ENCODE data around the gene HERC4.

The HERC4 gene, protein sequence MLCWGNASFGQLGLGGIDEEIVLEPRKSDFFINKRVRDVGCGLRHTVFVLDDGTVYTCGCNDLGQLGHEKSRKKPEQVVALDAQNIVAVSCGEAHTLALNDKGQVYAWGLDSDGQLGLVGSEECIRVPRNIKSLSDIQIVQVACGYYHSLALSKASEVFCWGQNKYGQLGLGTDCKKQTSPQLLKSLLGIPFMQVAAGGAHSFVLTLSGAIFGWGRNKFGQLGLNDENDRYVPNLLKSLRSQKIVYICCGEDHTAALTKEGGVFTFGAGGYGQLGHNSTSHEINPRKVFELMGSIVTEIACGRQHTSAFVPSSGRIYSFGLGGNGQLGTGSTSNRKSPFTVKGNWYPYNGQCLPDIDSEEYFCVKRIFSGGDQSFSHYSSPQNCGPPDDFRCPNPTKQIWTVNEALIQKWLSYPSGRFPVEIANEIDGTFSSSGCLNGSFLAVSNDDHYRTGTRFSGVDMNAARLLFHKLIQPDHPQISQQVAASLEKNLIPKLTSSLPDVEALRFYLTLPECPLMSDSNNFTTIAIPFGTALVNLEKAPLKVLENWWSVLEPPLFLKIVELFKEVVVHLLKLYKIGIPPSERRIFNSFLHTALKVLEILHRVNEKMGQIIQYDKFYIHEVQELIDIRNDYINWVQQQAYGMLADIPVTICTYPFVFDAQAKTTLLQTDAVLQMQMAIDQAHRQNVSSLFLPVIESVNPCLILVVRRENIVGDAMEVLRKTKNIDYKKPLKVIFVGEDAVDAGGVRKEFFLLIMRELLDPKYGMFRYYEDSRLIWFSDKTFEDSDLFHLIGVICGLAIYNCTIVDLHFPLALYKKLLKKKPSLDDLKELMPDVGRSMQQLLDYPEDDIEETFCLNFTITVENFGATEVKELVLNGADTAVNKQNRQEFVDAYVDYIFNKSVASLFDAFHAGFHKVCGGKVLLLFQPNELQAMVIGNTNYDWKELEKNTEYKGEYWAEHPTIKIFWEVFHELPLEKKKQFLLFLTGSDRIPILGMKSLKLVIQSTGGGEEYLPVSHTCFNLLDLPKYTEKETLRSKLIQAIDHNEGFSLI

GRCh38 chr10:68074775-68075549, at the start of gene HERC4:
Gene HERC4 (minus strand): TSS chr10:68075283. CDS start chr10:68073108, 2,175 bp downstream.
- peak; percentile 90 for DNase-seq

- no peak for DNase-seq
Measured at GRCh38 chr10:68124718-68125117, 49.6 kb upstream of the HERC4 start.

DNA sequence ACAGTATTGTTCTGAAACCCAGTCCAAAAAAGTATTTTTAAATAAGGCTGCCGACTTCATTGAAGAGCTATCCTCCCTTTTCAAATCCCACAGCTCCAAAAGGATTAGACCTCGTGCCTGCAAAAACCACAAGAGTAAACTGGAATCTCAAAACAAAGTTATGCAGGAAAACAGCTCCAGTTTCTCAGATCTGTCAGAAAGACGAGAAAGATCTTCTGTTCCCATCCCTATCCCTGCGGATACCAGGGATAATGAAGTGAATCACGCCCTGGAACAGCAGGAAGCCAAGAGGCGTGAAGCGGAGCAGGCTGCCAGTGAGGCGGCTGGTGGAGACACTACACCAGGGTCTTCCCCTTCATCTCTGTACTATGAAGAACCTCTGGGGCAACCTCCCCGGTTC, 46.8 kb upstream of the HERC4 start:
- DNase-seq: peak; percentile 4

DNA sequence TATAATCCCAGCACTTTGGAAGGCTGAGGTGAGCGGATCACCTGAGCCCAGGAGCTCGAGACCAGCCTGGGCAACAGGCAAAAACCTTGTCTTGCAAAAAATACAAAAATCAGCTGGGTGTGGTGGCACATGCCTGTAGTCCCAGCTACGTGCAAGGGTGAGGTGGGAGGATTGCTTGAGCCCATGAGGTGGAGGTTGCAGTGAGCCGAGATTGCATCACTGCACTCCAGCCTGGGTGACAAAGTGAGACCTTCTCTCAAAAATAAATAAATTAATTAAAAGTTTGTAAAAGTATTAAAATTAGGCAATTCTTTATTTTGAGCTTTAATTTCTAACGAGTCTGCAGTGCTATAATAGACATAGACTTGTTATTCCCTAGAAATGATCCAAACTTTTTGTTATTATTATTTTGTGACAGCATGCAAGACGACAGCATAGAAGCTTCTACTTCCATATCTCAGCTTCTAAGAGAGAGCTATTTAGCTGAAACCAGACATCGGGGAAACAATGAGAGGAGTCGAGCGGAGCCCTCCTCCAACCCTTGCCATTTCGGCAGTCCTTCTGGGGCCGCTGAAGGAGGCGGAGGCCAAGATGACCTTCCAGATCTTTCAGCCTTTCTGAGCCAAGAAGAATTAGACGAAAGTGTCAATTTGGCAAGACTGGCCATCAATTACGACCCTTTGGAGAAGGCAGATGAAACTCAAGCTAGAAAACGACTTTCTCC, 46.1 kb upstream of the HERC4 start:
- no peak for DNase-seq

DNA sequence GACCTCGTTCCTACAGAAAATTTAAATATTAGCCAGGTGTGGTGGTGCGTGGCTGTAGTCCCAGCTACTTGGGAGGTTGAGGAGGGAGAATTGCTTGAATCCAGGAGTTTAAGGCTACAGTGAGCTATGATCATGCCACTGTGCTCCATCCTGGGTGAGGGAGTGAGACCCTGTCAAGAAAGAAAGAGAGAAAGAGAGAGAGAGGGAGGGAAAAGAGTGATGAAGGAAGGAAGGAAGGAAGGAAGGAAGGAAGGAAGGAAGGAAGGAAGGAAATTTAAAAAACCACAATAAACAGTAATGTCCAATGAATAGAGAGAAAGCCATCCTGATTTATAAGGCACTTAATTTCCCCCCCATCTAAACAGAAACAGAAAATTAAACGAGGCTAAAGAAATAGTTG, 43.6 kb upstream of the HERC4 start:
- no peak for DNase-seq

DNA sequence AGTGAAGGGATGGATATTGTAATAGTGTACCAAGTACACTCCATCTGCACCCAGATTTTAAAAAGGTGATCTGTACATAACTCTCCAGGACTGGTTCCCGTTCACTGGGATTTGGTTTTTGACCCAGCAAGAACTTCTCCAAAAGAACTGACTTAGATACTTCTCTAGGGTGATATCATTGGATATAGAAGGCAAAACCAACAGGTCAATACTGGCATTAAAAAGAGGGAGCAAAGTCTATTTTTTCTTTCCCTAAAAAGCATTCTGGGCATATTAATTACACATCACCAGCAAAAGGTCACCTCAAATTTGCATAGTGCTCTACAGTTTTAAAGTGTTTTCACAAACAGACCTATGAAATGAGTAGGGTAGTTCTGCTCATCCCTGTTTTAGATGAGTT, 37.8 kb upstream of the HERC4 start:
- no peak for DNase-seq

- peak; percentile 0 for DNase-seq
Measured at GRCh38 chr10:68111584-68111983, 36.5 kb upstream of the HERC4 start.

- DNase-seq: no peak
Measured at GRCh38 chr10:68110027-68110426, 34.9 kb upstream of the HERC4 start.

- DNase-seq: no peak
Measured at GRCh38 chr10:68109331-68109730, 34.2 kb upstream of the HERC4 start, which contains the start of gene MYPN. Gene MYPN (plus strand): TSS chr10:68109488. CDS start chr10:68121439, 11,951 bp downstream.

- DNase-seq: no peak
Measured at GRCh38 chr10:68108653-68109052, 33.6 kb upstream of the HERC4 start.

- DNase-seq: no peak
Measured at GRCh38 chr10:68108051-68108450, 33.0 kb upstream of the HERC4 start.

- DNase-seq: no peak
Measured at GRCh38 chr10:68107651-68108050, 32.6 kb upstream of the HERC4 start.

DNA sequence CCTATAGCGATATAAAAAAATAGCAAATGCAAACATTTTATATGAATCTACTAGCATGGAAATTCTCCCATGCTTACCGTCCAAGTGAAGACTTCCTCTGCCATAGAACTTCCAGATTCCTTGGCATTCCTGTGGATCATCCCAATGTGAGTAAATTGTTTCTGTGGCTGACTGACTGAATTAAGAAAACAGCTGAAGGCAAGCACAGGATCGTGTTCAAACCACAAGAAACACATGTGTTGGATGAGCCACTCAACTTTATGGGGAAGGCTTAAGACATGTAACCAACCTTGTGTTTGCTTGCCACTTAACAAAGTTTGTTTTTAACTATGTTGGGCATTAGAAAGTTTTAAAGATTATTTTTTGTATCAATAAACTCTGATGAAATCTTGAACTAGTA, 31.6 kb upstream of the HERC4 start:
- no peak for DNase-seq

- DNase-seq: peak; percentile 36
Measured at GRCh38 chr10:68105820-68106219, 30.7 kb upstream of the HERC4 start.

GRCh38 chr10:68103901-68104300, 28.8 kb upstream of the HERC4 start:
- no peak for DNase-seq

DNA sequence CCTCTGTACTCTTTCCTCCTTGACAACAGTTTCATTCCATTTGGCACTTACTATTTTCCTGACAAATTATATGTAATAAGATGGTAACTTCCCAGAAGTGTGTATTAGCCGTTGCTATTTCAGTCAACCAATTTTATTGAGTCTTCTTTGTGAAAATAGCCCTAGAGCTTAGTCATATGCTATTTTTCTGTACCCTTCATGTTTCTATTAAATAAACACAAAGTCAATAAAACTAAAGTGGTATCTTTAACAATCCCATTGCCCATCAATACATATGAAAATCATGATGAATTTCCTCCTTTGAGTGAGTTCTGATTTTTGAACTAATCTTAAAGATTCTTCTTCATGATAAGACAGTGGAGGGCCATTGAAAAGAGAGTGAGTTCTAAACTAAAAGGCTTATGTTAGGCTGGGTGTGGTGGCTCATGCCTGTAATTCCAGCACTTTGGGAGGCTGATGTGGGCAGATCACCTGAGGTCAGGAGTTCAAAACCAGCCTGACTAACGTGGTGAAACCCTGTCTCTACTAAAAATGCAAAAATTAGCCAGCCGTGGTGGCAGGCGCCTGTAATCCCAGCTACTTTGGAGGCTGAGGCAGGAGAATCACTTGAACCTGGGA, 28.3 kb upstream of the HERC4 start:
- DNase-seq: no peak

- no peak for DNase-seq
Measured at GRCh38 chr10:68101066-68101465, 26.0 kb upstream of the HERC4 start.

DNA sequence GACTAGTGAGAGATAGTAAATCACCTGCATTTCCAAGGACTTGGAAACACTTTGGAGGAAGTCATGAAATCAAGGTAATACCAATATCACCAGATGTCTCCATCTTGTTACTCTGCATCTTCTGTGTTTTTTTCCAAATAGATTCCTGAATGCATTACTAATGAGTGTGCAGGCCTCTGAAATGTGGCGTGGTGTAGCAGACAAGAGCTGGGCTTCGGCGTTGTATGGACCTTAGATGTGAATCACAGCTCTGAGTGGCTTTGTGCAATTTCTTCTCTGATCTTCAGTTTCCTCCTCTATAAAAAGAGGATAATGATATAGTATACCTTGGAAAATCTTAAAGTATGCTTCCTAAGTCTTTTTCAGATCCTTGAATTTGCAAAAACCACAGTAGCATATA, 24.7 kb upstream of the HERC4 start:
- no peak for DNase-seq

- peak; percentile 87 for DNase-seq
Measured at GRCh38 chr10:68096913-68097516, 21.9 kb upstream of the HERC4 start.

GRCh38 chr10:68095153-68095552, 20.1 kb upstream of the HERC4 start:
- no peak for DNase-seq

DNA sequence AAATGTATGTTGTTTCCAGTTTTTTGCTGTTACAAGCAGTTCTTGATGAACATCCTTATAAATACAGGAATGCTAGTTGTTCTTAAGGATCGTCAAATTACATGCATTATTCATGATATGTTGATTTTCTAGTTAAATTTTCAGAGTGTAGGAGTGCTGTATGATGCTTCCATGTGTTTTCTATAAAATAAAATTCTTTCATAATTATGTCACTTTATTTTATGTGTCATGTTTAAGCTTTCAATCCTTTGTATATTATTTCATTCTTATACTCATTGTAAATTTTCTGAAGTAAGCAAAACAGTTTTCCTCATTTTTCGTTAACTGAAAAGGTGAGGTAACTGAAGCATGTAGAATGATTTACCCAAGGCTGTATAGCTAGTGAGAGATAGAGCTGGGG, 17.4 kb upstream of the HERC4 start:
- DNase-seq: no peak
